Amniotic epithelial cell (primary cell): ENCODE results near the gene GEMIN5.
"Not testable (repeated sequence)": the region's sequence is repeated elsewhere in the genome, so short reads cannot be mapped to it uniquely, and the experiment has no call there.

ENCODE experiments used
- DNase-seq: peaks from one replicate; pipeline ENCODE4 v3.0.0-alpha.2; 2010; ENCODE audit warnings: low read depth

Gene GEMIN5

DNA sequence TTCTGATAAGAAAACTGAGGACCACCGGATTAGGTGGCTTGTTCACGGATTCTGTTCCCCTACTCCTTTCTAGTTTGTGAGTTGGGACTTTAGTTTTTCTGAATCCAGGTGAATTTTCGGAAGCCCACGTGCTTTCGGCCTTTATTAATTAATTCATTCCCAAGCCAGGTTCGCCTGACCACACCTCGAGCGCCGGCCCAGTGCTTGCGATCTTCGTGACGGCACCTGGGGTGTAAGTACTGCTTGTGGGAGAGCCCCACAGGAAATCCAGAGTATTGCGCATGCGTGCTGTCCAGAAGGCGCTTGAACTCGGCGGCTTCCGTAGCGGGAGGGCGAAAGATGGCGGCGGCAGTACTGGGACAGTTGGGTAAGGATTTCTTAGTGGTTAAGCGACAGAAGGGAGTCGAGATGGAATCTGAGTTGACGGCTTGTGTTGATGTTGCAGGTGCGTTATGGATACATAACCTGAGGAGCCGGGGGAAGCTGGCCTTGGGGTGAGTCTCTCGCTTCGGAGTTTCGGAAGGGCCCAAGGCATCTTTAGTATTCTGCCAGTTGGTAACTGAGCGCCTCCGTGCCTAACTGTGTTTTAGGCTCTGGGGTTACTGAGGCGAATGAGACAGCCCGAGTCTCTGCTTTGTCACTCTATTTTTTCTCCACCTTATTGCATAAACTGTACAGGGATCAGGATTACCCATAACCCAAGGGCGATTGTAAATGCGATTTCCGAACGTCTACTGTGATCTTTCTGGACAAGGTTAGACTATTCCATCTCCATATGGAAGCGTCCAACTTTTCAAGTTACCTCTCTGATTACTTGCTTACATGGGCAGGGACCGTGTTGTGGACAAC lies 3.0 kb upstream of the GEMIN5 start, which contains the start of gene MRPL22:
TSS of gene MRPL22 (plus strand) at position 302 of the 849 bp plus-strand sequence. CDS start at position 340, 38 bp downstream.
- DNase-seq, result peak; percentile 90

DNA sequence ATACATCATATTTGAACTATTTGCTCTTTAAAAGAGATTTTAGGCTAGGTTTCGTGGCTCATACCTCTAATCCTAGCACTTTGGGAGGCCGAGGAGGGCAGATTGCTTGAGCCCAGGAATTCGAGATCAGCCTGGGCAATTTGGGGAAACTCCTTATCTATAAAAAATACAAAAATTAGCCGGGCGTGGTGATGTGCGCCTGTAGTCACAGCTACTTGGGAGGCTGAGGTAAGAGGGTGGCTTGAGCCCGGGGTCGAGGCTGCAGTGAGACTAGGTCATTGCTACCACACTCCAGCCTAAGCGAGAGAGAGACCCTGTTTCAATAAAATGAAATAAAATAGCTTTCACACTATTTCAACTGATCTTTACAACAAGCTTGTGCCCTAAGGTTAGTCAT lies 2.4 kb upstream of the GEMIN5 start:
- DNase-seq, result no peak

DNA sequence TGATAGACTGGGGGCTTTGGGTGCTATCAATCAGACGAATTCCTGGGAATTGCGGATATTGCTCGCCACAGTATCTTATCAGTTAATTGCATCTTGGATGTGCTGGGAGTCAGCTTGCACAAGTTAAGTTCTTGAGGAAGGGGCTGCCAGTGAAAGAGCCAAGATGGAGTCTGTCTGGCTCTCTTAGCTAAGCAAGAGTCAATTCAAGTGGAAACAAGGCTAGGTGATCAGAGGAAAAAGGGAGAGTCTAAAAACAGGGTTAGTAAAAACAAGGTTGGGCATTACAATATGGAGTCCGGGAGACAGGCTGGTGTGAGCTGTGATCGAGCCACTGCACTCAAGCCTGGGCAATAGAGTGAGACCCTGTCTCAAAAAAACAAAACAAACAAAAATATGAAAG lies 1.4 kb upstream of the GEMIN5 start:
- not testable (repeated sequence) for DNase-seq

DNA sequence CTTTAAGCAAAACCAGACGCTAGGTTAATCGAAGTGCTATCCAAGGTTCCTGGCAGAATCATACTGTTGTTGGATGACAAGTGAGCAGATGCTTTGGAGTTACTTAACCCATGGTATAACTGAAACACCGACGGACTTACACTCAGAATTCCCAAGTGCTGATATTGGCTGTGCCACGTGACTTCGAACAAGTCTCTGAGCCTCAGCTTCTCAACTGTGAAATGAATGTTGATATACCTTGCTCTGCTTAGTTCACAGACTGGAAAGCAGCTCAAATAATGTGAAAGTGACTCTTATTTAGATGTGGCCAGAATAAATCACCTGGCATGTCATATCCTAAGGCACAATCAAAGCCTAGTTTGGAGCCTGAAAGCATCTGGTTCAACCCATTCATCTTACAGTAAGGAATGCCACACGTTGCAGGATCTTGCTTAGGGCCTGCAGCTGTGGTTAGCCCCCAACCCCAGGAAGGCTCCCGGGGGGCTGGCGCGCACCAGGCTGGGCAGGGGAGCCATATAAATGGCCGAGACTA lies 759 bp downstream of the GEMIN5 start:
- no peak for DNase-seq

DNA sequence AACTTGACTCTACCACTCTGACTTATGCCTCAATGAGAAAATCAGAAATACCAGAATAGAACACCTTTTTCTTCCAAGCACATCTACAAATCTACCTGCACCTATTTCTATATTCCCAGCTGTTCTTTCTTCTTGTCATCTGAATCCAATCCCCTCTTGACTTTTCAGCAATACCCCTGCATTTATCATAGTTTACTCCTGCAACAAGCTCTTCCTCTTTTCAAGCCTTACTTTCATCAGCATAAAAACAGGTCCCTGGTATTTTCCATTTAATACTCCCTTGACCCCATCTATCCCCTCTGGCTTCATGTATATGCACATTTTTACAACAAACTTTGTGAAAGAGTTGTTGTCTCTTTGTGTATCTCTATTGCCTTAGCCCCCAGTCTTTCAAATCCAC lies 3.1 kb downstream of the GEMIN5 start:
- DNase-seq, result no peak

DNA sequence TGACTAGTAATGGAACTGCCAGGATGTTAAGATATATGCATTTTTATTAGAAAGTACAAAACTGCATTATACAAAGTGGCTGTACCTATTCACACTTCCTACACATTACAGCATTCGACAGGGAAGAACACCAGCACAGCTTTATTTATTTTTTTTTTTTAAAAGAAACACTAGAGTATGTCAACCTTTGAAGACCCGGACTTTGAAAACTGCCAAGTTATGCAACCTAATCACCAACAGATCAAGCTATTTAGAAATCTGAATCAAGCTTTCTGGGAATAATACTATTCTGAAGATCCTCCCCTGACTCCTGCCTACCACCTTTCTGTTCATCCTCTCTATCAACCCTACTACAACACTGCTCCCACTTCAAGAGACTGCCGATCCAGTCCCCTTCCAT lies 4.5 kb downstream of the GEMIN5 start:
- no peak for DNase-seq

DNA sequence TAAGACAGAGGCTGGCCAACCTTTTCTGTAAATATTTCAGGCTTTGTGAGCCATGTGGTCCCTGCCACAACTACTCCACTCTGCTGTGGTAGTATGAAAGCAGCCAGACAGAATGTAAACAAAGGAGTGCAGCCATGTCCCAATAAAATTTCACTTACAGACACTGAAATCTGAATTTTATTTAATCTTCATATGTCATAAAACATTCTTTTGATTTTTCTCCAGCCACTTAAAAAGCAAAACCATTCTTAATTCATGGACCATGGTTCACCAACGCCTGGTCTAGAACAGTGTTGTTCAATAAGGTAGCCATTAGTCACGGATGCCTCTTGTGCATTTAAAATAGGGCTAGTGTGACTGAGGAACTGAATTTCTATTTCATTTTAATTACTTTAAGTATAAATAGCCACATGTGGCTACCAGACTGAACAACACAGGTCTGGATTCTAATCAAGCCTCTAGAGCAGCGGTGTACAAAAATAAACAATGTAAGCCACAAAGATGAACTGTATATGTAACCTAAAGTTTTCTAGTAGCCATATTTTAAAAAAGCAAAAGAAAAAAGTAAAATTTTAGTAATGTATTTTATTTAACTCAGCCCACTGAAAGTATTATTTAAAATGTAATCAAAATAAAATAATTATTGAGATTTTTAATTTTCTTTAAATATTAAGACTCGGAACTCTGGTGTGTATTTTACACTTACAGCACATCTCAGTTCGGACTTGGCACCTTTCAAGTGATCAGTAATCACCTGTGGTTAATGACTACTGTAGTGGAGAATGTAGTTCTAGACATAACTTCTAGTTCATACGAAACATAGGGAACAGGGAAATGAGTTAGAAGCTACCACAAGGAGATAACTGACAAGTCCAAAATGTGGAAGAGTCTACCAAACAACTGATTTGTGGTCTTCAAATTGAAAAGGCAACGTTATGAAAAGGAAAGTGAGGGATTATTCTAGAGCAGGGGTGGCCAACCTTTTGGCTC lies 14.3 kb downstream of the GEMIN5 start:
- DNase-seq, result peak; percentile 66

DNA sequence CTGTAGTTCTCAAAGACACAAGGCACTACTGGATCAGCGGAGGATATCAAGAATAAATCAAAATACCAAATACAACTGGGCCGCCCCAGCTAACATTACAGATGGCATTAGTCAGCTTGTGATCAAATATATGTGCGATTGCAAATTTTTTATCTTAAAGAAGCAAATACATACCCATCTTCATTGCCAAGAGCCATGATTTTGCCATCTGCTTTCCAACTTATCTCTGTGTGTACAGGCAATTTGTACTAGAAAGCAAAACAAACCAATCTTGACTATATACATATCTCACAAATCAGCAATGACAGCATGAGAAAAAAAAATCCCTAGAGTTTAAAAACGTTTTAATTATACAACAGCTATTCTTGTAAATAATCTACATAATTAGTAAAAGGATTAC lies 20.3 kb downstream of the GEMIN5 start:
- no peak for DNase-seq

DNA sequence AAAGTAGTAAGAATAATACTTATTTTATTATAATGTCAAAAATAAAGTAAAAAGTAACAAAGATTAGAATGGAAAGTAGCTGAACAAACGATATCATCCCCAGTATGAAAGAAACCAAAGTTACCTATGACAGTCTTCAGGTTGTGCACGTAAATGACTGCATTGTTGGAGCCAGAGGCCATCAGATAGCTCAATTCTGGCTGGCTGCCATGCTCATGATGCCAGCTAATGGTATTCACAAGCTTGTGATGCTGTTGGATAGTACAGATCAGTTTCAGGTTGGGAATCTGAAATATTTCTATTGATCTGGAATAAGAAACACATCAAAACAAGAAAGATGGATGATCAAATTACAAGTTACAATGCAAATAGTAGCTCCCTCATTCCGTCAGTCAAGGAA lies 21.1 kb downstream of the GEMIN5 start:
- no peak for DNase-seq

DNA sequence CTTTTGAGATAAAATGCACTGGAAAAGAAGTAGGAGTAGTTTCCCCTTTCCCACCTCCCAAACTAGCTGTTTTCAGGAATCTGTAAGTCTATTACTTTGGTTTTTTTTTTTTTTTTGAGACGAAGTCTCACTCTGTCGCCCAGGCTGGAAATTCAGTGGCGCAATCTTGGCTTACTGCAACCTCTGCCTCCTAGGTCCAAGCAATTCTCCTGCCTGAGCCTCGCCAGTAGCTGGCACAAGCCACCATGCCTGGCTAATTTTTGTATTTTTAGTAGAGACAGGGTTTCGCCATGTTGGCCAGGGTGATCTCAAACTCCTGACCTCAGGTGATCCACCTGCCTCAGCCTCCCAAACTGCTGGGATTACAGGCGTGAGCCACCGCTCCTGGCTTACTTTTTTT lies 32.4 kb downstream of the GEMIN5 start:
- not testable (repeated sequence) for DNase-seq

DNA sequence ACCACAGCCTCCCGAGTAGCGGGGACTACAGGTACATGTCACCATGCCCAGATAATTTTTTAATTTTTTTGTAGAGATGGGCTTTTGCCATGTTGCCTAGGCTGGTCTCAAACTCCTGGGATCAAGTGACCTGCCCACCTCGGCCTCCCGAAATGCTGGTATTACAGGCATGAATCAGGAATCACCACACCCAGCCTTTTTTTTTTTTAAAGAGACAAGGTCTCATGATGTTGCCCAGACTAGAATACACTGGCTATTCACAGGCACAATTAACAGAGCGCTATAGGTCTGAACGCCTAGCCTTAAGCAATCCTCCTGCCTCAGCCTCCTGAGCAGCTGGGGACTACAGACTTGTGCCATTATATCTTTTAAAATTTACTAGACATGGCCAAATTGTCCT lies 36.1 kb downstream of the GEMIN5 start:
- no peak for DNase-seq

DNA sequence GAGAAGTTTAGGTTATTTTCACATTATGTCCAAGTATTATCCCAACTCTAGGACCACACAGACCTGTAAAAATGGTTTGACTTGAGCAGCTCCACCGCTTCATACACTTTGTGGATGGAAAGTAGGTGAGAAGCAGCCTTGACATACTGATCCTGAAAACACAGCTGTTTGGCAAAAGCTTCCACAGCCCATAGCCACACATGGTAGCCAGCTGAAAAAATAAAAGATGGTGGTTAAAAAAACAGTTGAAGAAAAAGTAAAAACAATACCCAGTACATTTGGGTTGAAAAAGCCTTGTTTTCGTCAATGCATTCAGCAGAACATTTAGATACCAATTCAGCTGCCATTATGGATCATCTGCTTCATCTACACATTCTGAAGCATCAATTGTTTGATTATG lies 36.7 kb downstream of the GEMIN5 start:
- DNase-seq, result no peak

DNA sequence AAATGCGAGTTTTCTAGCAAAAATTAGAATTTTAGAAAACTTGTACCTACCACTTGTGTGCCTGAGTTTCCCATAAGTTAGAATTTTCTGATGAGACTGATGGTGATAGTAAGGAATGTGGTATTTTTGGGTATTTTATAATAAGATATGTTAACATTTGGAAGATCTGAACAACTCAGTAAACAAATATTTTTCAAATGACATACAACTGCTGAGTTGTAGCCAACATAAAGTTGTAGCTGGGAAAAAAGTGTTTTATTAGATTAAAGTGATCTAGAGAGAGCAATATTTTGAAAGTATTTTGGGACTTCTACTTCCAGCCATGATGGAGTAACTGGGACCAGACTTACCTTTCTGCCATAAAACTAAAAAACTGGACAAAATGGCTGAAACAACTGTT lies 37.9 kb downstream of the GEMIN5 start:
- DNase-seq, result no peak

DNA sequence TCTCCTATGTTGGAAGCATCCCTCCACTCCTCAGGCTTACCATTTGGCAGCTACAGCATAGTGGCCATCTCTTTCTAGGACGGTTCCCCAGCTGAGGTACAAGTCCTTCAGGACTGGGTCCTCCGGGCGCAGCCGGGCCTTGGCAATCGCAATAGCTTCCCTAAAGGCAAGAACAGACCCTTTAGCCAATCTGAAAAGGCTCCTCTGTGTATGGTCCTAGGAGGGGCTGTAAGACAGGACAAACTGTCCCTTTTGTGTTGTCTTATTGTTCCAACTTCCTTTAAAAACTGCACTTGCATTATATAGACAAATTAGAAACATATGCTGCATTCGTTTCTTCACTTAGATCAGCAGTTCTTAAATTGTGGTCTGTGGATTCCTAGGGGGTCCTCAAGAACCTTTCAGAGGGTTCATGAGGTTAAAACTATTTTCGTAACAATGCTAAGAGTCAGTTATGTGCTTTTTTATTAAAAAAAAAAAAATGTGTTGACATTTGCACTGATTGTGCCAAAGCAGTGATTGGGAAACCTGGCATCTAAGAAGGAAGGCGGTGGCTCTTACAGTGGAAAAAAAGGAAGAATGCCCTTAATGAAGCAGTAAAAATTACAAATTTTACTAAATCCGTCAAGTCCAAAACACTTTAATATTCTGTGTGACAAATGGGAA lies 38.7 kb downstream of the GEMIN5 start:
- no peak for DNase-seq

DNA sequence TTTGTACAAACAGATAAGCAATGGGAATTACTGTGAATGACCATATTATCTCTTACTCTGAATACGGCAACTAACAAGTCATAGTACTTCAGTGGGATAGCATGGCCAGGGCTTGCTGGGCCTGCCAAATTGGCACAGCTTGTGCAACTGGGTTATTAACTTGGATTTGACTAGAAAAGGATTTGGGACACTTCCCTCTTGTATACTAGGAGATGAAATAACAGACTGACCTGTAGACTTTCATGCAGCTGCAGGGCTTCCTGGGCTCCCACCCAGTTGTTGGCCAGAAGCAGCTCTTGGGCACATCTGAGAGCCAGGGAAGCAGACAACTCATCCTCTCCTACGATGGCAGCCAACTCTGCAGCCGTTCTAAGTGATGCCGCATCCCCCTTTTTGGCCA lies 39.8 kb downstream of the GEMIN5 start:
- no peak for DNase-seq

DNA sequence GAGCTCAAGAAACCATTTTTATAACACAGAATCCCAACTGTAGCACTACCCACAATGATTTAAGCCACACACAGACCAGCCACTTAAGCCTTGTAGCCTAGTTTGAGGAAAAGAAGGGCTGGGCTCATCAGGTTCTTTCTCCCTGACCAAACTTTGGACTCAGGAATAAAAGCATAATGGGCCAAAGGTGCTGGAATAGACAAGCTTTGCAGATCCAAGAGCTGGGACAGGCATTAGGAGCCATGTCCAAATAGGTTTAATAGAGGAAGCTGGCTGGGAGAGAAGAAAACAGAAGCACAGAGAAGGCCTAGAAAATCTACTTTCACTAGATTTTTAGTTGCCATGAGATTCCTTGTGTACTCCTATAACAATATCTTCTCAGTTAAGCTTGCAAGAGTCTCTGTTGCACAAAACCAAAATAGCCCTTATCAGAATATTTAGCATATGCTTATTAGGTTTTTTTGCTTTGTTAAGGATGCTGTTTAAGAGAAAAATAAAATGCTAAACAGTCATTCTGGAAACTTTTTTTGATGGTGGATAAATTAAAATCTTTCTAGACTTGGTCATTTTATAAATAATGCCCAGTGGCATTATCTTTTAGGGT lies 41.3 kb downstream of the GEMIN5 start:
- no peak for DNase-seq

DNA sequence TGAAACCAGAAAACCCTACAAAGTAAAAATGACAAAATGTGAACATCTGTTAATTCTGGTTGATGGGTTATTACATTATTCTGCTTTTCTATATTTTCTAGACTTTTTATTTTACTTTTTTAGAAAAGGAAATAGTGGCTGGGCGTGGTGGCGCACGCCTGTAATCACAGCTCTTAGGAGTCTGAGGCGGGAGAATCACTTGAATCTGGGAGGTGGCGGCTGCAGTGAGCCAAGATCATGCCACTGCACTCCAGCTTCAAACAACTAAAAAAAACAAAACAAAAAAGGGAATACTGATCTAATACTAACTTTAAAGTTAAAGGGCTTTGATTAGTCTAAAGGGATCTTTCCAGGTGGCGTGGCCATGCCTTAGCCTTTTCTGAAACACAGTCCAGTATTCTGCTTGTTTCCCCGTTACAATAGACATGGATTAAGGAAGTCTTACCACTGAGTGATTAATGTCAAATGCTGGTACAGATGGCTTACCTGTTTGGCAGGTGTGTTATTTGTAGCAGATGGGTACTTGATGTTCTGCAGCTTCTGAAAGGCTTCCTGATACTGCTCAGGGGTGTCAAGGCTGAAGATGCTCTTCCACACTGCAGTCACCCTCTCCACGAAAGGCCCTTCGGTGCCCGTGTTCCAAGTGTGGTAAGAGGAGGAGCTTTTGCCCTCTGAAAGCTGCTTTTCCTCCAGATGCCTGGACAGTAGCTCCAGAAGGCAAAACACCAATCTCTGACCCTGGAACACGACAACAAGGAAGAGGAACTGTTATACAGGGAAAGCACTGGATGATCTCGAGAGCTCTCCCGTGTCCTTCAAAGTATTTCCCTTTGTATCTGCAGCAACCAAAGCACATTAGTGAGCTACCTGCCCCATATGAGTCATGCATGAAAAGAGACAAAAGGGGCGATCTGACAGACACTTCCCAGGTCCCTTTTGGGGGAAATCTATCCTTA lies 42.1 kb downstream of the GEMIN5 start:
- DNase-seq, result no peak

DNA sequence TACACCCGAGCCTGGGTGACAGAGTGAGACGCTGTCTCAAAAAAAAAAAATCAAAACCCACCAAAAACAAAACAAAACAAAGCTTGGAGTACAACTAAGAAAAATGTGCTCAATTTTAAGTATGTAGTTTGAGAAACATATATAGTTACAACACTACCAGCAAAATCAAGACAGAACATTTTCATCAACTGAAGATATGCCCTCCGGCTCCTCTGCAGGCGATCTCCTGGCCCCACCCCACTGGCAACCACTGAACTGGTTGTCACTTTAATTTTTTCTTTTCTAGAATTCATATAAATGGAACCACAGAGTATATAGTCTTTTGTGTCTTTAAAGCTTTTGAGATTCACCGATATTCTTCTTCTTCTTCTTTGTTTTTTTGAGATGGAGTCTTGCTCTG lies 44.6 kb downstream of the GEMIN5 start:
- no peak for DNase-seq

DNA sequence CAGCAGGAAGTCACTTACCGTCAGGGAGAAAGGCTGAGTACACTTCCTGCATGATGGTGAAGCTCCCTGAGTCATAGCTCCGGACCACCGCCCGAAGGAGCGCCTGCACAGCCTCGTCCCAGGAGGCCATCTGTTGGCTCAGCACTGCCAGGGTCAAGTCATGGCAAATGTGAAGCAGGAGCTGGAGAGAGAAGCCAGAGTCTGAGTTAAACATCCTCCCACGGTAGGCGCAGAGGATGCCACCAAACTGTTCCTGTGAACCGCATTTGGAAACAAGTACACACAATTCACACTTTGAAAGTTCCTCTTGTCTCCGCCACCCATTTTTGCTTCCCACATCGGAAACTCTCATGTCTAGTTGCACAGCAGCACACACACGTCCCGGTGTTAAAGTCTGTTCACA lies 45.6 kb downstream of the GEMIN5 start:
- DNase-seq, result no peak

DNA sequence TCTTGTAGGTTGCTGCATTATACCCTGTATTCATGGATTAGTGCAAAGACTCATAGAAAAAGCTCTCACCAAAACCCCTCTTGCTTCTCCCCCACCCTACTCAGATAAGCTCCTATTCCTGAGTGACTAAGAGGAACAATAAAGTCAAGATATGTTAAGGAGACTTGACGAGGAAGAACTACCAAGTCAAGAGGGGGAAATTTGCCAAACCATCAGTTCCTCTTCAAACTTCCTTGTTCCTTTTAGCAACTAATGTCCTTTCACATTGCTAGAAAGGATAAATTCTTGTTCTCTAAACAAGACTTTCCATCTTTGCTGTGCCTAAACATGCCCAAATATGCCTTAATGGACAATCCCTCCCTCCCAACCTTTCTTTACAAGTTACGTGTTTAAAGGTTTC lies 52.6 kb downstream of the GEMIN5 start:
- no peak for DNase-seq

DNA sequence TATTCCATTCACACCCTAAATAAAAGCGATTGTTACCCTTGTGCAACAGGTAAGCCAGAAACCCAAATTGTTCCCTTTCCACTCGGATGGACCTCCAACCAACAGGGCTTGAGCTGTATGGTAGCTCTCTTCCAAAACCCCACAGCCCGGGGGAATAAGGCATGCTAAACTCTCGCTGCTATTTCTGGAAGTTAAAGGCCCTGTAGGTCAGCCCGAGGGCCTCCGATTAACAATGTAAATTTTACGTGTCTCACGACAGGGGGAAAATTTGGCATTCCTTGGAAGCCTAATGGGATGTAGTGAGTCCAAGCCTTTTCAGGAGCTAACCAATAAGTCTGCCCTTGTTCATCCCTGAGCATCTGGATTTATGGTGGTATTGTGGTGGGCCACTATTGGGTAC lies 53.6 kb downstream of the GEMIN5 start:
- DNase-seq, result no peak
